Caco-2 (cell line): ENCODE data around the gene RARRES2. TPM values are rescaled to one million over a fixed set of nuclear protein-coding genes. Genes with fewer than 3 reads are reported as not detected.
"Not testable (repeated sequence)": the region's sequence is repeated elsewhere in the genome, so short reads cannot be mapped to it uniquely, and the experiment has no call there.

Source experiments
- BruUV-seq: library from RNA; stranded (reverse); fragments of 400-500 nt; replicated peaks from 2 replicates; lab custom pipeline; 2021; lab: Mats Ljungman, UMichigan
- CTCF ChIA-PET: fragments of 300-600 bp; sonication (Branson Sonifier 250); formaldehyde crosslinking; loops from one replicate; lab custom pipeline; 2022; ENCODE audit warnings: antibody characterized with exemption; lab: Charles Lee
- POLR2A ChIA-PET: fragments of 300-600 bp; sonication (Branson Sonifier 250); formaldehyde crosslinking; loops from one replicate; lab custom pipeline; 2022; ENCODE audit warnings: antibody characterized with exemption; lab: Charles Lee
- DNase-seq, 2 experiments: peaks; one replicate each; pipeline versions ENCODE4 v3.0.0 to v3.0.0-alpha.2; 2020 to 2022
- H3K27me3 ChIP-seq: replicated peaks from 2 replicates; pipeline ENCODE4 v1.6.0; 2011; ENCODE audit warnings: low read length; ENCODE audit not compliant: control insufficient read depth, insufficient read depth
- H3K36me3 ChIP-seq: 2 replicates; pipeline ENCODE4 v1.5.1; 2011; ENCODE audit warnings: low read length; ENCODE audit not compliant: control insufficient read depth, insufficient read depth
- H3K4me1 ChIP-seq: fragments of 250-450 bp; sonication (Bioruptor Pico); 2 replicates; pipeline ENCODE4 v1.5.1; 2020; ENCODE audit warnings: mild to moderate bottlenecking
- H3K4me3 ChIP-seq: 2 replicates; pipeline ENCODE4 v1.5.1; 2011; ENCODE audit warnings: low read depth, mild to moderate bottlenecking, control low read depth, low read length
- H3K9me3 ChIP-seq: fragments of 250-450 bp; sonication (Bioruptor Pico); 2 replicates; pipeline ENCODE4 v1.5.1; 2020; ENCODE audit warnings: mild to moderate bottlenecking, moderate library complexity
- H3K27ac Mint-ChIP-seq: one replicate; pipeline ENCODE4 v1.8.0; 2022; ENCODE audit warnings: mixed read lengths; ENCODE audit not compliant: unreplicated experiment
- H3K27me3 Mint-ChIP-seq: one replicate; pipeline ENCODE4 v1.8.0; 2022; ENCODE audit warnings: mixed read lengths; ENCODE audit not compliant: insufficient read depth, unreplicated experiment
- H3K36me3 Mint-ChIP-seq: one replicate; pipeline ENCODE4 v1.8.0; 2022; ENCODE audit warnings: mild to moderate bottlenecking, mixed read lengths; ENCODE audit not compliant: insufficient read depth, unreplicated experiment
- H3K4me1 Mint-ChIP-seq: one replicate; pipeline ENCODE4 v1.8.0; 2022; ENCODE audit warnings: low read depth, mixed read lengths; ENCODE audit not compliant: unreplicated experiment
- H3K4me3 Mint-ChIP-seq: one replicate; pipeline ENCODE4 v1.8.0; 2022; ENCODE audit warnings: mild to moderate bottlenecking, moderate library complexity, mixed read lengths; ENCODE audit not compliant: unreplicated experiment
- H3K9me3 Mint-ChIP-seq: one replicate; pipeline ENCODE4 v1.8.0; 2022; ENCODE audit warnings: mixed read lengths; ENCODE audit not compliant: unreplicated experiment
- CTCF ChIP-seq, 2 experiments: fragments of 200-600 bp in 1 of 2; IDR thresholded peaks; 1 replicate in 1 of 2; 2 replicates in 1 of 2; pipeline versions ENCODE4 v1.5.1 to v1.8.0; 2011 to 2022; ENCODE audit warnings: antibody characterized with exemption in 1 of 2, control low read depth in 1 of 2, inconsistent platforms in 1 of 2, low read depth in 1 of 2, low read length in 1 of 2, mild to moderate bottlenecking in 1 of 2, moderate library complexity in 1 of 2; ENCODE audit not compliant: insufficient read depth in 1 of 2, severe bottlenecking in 1 of 2, unreplicated experiment in 1 of 2
- intact Hi-C: fragments of 100-400 bp; cut with micrococcal nuclease; formaldehyde crosslinking; loops from one replicate; pipeline ENCODE4 v1.10.0; 2022; ENCODE audit not compliant: unreplicated experiment
- total RNA-seq: library from RNA; stranded (reverse); gene quantifications from 2 replicates; pipeline ENCODE4 v1.2.3, GENCODE V29; 2022

Gene RARRES2
- total RNA-seq, 1 experiment from 2014 or later, result not detected

- H3K4me3 ChIP-seq, result no peak overlapping the region
- DNase-seq, result no peak
- TF ChIP-seq CTCF (IDR thresholded peaks at IDR 0.05; ENCODE audit: insufficient read depth in 1 of 2, low read depth in 1 of 2, low read length in 1 of 2, severe bottlenecking in 1 of 2, unreplicated experiment in 1 of 2), result no peak
- H3K36me3 Mint-ChIP-seq, result peaks cover 24% of the 10 kb centered on the region
- peaks cover 11% of the 10 kb centered on the region for H3K4me1 Mint-ChIP-seq
- BruUV-seq, result no TSS peak
- no peaks in the 10 kb centered on the region for H3K27me3 Mint-ChIP-seq
- CTCF ChIA-PET, result no interaction called here
- no peaks in the 10 kb centered on the region for H3K27me3 ChIP-seq
- no peaks in the 10 kb centered on the region for H3K36me3 ChIP-seq
- no peaks in the 10 kb centered on the region for H3K9me3 Mint-ChIP-seq
- H3K9me3 ChIP-seq, result no peaks in the 10 kb centered on the region
- no peak overlapping the region for H3K27ac Mint-ChIP-seq
- POLR2A ChIA-PET, result no interaction called here
- H3K4me3 Mint-ChIP-seq, result no peak overlapping the region
- intact Hi-C loops, result no loop called here
- H3K4me1 ChIP-seq, result peaks cover 33% of the 10 kb centered on the region
These were observed 23.5 kb downstream of the RARRES2 start for GRCh38 chr7:150317748-150318444.

GRCh38 chr7:150316987-150317386, 24.4 kb downstream of the RARRES2 start:
- H3K27me3 Mint-ChIP-seq, POLR2A ChIA-PET, H3K4me3 ChIP-seq, H3K9me3 Mint-ChIP-seq, H3K9me3 ChIP-seq, H3K27me3 ChIP-seq, intact Hi-C loops, H3K27ac Mint-ChIP-seq, DNase-seq, H3K4me3 Mint-ChIP-seq, BruUV-seq, H3K36me3 ChIP-seq: not testable (repeated sequence)
- peaks cover 13% of the 10 kb centered on the region for H3K4me1 Mint-ChIP-seq
- peaks cover 15% of the 10 kb centered on the region for H3K36me3 Mint-ChIP-seq
- CTCF ChIA-PET, result interaction anchor here (0.6 kb wide), 1 partner anchor 1831 kb away, joined by 4 read pairs; no protein-coding TSS in a partner anchor
- H3K4me1 ChIP-seq, result peaks cover 29% of the 10 kb centered on the region

- peaks cover 9% of the 10 kb centered on the region for H3K36me3 Mint-ChIP-seq
- Histone ChIP-seq H3K36me3 (no peaks in the 10 kb centered on the region), H3K9me3 (no peaks in the 10 kb centered on the region), H3K27me3 (no peaks in the 10 kb centered on the region), H3K4me3 (no peak overlapping the region), H3K4me1 (peaks cover 16% of the 10 kb centered on the region; the same call in 1 of the 2 replicates)
- no peak for TF ChIP-seq CTCF (IDR thresholded peaks at IDR 0.05; ENCODE audit: insufficient read depth in 1 of 2, low read depth in 1 of 2, low read length in 1 of 2, severe bottlenecking in 1 of 2, unreplicated experiment in 1 of 2)
- H3K27ac Mint-ChIP-seq, result no peak overlapping the region
- no peaks in the 10 kb centered on the region for H3K27me3 Mint-ChIP-seq
- H3K4me1 Mint-ChIP-seq, result peaks cover 5% of the 10 kb centered on the region
- CTCF ChIA-PET, result interaction anchor here (0.7 kb wide), 1 partner anchor 60 kb away, joined by 3 read pairs; no protein-coding TSS in a partner anchor
- no peaks in the 10 kb centered on the region for H3K9me3 Mint-ChIP-seq
- intact Hi-C loops, result no loop called here
- POLR2A ChIA-PET, result interaction anchor here (0.6 kb wide), 2 partner anchors 91 to 691 kb away, joined by 3 to 5 read pairs; a partner anchor contains a TSS
- H3K4me3 Mint-ChIP-seq, result no peak overlapping the region
- no TSS peak for BruUV-seq
- no peak for DNase-seq
These were observed 26.7 kb downstream of the RARRES2 start for GRCh38 chr7:150314639-150315239.
